H9 (cell line): ENCODE data around the gene MAJIN. TPM values are rescaled to one million over a fixed set of nuclear protein-coding genes. Genes with fewer than 3 reads are reported as not detected.
A peak's percentile ranks its signal among the peaks of the same experiment; 100 is the strongest.
"Not testable (repeated sequence)": the region's sequence is repeated elsewhere in the genome, so short reads cannot be mapped to it uniquely, and the experiment has no call there.

Experiments used
- DNase-seq: peaks from one replicate; pipeline ENCODE4 v3.0.0-alpha.2; 2017
- H2AFZ ChIP-seq: one replicate; pipeline ENCODE4 v1.6.1; 2013; ENCODE audit warnings: mild to moderate bottlenecking, low read length, control low read depth, moderate library complexity
- H2AK5ac ChIP-seq: 2 replicates; pipeline ENCODE4 v1.6.1; 2013; ENCODE audit warnings: low read length, control low read depth, mixed read lengths; ENCODE audit not compliant: insufficient read length
- H2BK120ac ChIP-seq: one replicate; pipeline ENCODE4 v1.6.1; 2013; ENCODE audit warnings: low read depth, mild to moderate bottlenecking, low read length, control low read depth, inconsistent platforms; ENCODE audit not compliant: poor library complexity, severe bottlenecking
- H2BK12ac ChIP-seq: 2 replicates; pipeline ENCODE4 v1.6.1; 2013; ENCODE audit warnings: low read length, control low read depth, mixed read lengths, low read depth; ENCODE audit not compliant: insufficient read length
- H2BK15ac ChIP-seq: 2 replicates; pipeline ENCODE4 v1.6.1; 2013; ENCODE audit warnings: low read depth, low read length, control low read depth
- H2BK20ac ChIP-seq: one replicate; pipeline ENCODE4 v1.6.1; 2013; ENCODE audit warnings: low read depth, mild to moderate bottlenecking, low read length, control low read depth, inconsistent platforms; ENCODE audit not compliant: poor library complexity, severe bottlenecking
- H2BK5ac ChIP-seq: 2 replicates; pipeline ENCODE4 v1.6.1; 2013; ENCODE audit warnings: low read length, control low read depth, mixed read lengths; ENCODE audit not compliant: insufficient read length
- H3K14ac ChIP-seq: 2 replicates; pipeline ENCODE4 v1.6.1; 2013; ENCODE audit warnings: low read length, control low read depth; ENCODE audit not compliant: insufficient read depth
- H3K18ac ChIP-seq: 2 replicates; pipeline ENCODE4 v1.6.1; 2013; ENCODE audit warnings: low read depth, mild to moderate bottlenecking, mixed read lengths, low read length, control low read depth; ENCODE audit not compliant: insufficient read length
- H3K23ac ChIP-seq: 2 replicates; pipeline ENCODE4 v1.6.1; 2013; ENCODE audit warnings: low read length, control low read depth, mixed read lengths, low read depth; ENCODE audit not compliant: insufficient read length
- H3K23me2 ChIP-seq: 2 replicates; pipeline ENCODE4 v1.6.1; 2013; ENCODE audit warnings: low read depth, mild to moderate bottlenecking, mixed read lengths, low read length, control low read depth; ENCODE audit not compliant: insufficient read length, poor library complexity, severe bottlenecking
- H3K27ac ChIP-seq: 2 replicates; pipeline ENCODE4 v1.5.1; 2013; ENCODE audit warnings: low read length, control low read depth, mixed read lengths, low read depth; ENCODE audit not compliant: insufficient read length
- H3K27me3 ChIP-seq: 2 replicates; pipeline ENCODE4 v1.6.1; 2013; ENCODE audit warnings: low read length, control low read depth, inconsistent platforms; ENCODE audit not compliant: insufficient read depth
- H3K4ac ChIP-seq: 2 replicates; pipeline ENCODE4 v1.6.1; 2013; ENCODE audit warnings: low read depth, mild to moderate bottlenecking, control low read depth, inconsistent platforms, low read length, moderate library complexity
- H3K4me1 ChIP-seq: 2 replicates; pipeline ENCODE4 v1.6.1; 2013; ENCODE audit warnings: low read length, control low read depth, inconsistent platforms; ENCODE audit not compliant: insufficient read depth
- H3K4me2 ChIP-seq: 2 replicates; pipeline ENCODE4 v1.6.1; 2013; ENCODE audit warnings: low read length, control low read depth, mixed read lengths; ENCODE audit not compliant: insufficient read length, insufficient read depth
- H3K56ac ChIP-seq: 2 replicates; pipeline ENCODE4 v1.6.1; 2013; ENCODE audit warnings: low read depth, mild to moderate bottlenecking, mixed read lengths, low read length, control low read depth; ENCODE audit not compliant: insufficient read length
- H3K79me1 ChIP-seq: 2 replicates; pipeline ENCODE4 v1.6.1; 2013; ENCODE audit warnings: low read depth, mild to moderate bottlenecking, moderate library complexity, low read length, control low read depth, inconsistent platforms; ENCODE audit not compliant: insufficient read depth, poor library complexity, severe bottlenecking
- H3K79me2 ChIP-seq: 2 replicates; pipeline ENCODE4 v1.6.1; 2013; ENCODE audit warnings: low read length, control low read depth, inconsistent platforms; ENCODE audit not compliant: insufficient read depth
- H3K9ac ChIP-seq: 2 replicates; pipeline ENCODE4 v1.6.1; 2013; ENCODE audit warnings: low read length, control low read depth, mixed read lengths; ENCODE audit not compliant: insufficient read length; ENCODE audit errors: extremely low read depth
- H3K9me3 ChIP-seq: one replicate; pipeline ENCODE4 v1.6.1; 2013; ENCODE audit warnings: low read depth, low read length, inconsistent platforms; ENCODE audit not compliant: control insufficient read depth
- H3T11ph ChIP-seq: one replicate; pipeline ENCODE4 v1.6.1; 2013; ENCODE audit warnings: mild to moderate bottlenecking, low read length, control low read depth, inconsistent platforms
- H4K20me1 ChIP-seq: one replicate; pipeline ENCODE4 v1.6.1; 2013; ENCODE audit not compliant: control insufficient read depth, insufficient read length, insufficient read depth
- H4K5ac ChIP-seq: 2 replicates; pipeline ENCODE4 v1.6.1; 2013; ENCODE audit warnings: low read depth, mild to moderate bottlenecking, mixed read lengths, low read length, control low read depth; ENCODE audit not compliant: insufficient read length
- H4K8ac ChIP-seq: replicated peaks from 2 replicates; pipeline ENCODE4 v1.6.1; 2013; ENCODE audit warnings: low read length, control low read depth, mixed read lengths, low read depth; ENCODE audit not compliant: insufficient read length
- H4K91ac ChIP-seq: 2 replicates; pipeline ENCODE4 v1.6.1; 2013; ENCODE audit warnings: low read depth, mild to moderate bottlenecking, moderate library complexity, mixed read lengths, low read length, control low read depth; ENCODE audit not compliant: insufficient read length
- H3K27ac Mint-ChIP-seq, 3 experiments: 2 replicates in 2 of 3; 3 replicates in 1 of 3; pipeline ENCODE4 v1.8.0; 2020 to 2021; ENCODE audit warnings: mixed read lengths in 3 of 3, mild to moderate bottlenecking in 1 of 3, moderate library complexity in 1 of 3
- H3K27me3 Mint-ChIP-seq: 2 replicates; pipeline ENCODE4 v1.8.0; 2021; ENCODE audit warnings: low read depth, mild to moderate bottlenecking, moderate library complexity, mixed read lengths
- H3K36me3 Mint-ChIP-seq, 3 experiments: 2 replicates in 2 of 3; 3 replicates in 1 of 3; pipeline ENCODE4 v1.8.0; 2020 to 2021; ENCODE audit warnings: low read depth in 3 of 3, mixed read lengths in 3 of 3; ENCODE audit not compliant: insufficient read depth in 1 of 3
- H3K4me1 Mint-ChIP-seq, 2 experiments: 2 replicates each; pipeline ENCODE4 v1.8.0; 2020; ENCODE audit warnings: mixed read lengths in 2 of 2
- H3K4me3 Mint-ChIP-seq, 2 experiments: 2 replicates in 1 of 2; 3 replicates in 1 of 2; pipeline ENCODE4 v1.8.0; 2020 to 2021; ENCODE audit warnings: mild to moderate bottlenecking in 2 of 2, mixed read lengths in 2 of 2, moderate library complexity in 1 of 2
- H3K9me3 Mint-ChIP-seq, 2 experiments: 2 replicates in 1 of 2; 3 replicates in 1 of 2; pipeline ENCODE4 v1.8.0; 2020; ENCODE audit warnings: mild to moderate bottlenecking in 2 of 2, mixed read lengths in 2 of 2, moderate library complexity in 1 of 2
- CTCF ChIP-seq: fragments of 200-600 bp; sonication (generic); conservative IDR thresholded peaks from 3 replicates; pipeline ENCODE4 v1.8.0; 2021; ENCODE audit warnings: antibody characterized with exemption, mild to moderate bottlenecking
- WGBS: extraction: QIAGEN DNeasy Blood & Tissue Kit; methylation state at CpG from one replicate; pipeline ENCODE4 v1.1.7; 2013; ENCODE audit warnings: missing lambda C conversion rate, low lambda C conversion rate, mixed read lengths; ENCODE audit not compliant: insufficient read length; ENCODE audit errors: extremely low coverage; 5-methylcytosine and 5-hydroxymethylcytosine counted together
- total RNA-seq: library from RNA; stranded (reverse); gene quantifications from 2 replicates; pipeline ENCODE4 v1.2.1, GENCODE V29; 2021

MAJIN gene
- total RNA-seq, 1 experiment from 2014 or later = not detected

- Histone ChIP-seq H3K27me3 (no peaks in the 10 kb centered on the region), H3K18ac (no peak overlapping the region), H4K91ac (no peak overlapping the region), H4K8ac (no peak overlapping the region), H3K14ac (no peak overlapping the region), H3K4ac (no peak overlapping the region), H3K23ac (no peak overlapping the region), H2BK120ac (no peak overlapping the region), H4K5ac (no peak overlapping the region), H3K79me2 (no peaks in the 10 kb centered on the region), H3K4me1 (no peaks in the 10 kb centered on the region), H2BK12ac (no peak overlapping the region), H3K9me3 (no peaks in the 10 kb centered on the region), H2AK5ac (no peak overlapping the region), H2BK15ac (no peak overlapping the region), H2AFZ (no peak overlapping the region), H2BK20ac (no peak overlapping the region), H3K9ac (peak overlapping the region; percentile 7), H3K4me2 (no peak overlapping the region), H3K56ac (no peak overlapping the region), H2BK5ac (no peak overlapping the region), H3K79me1 (no peaks in the 10 kb centered on the region), H3K27ac (no peak overlapping the region), H3K23me2 (no peaks in the 10 kb centered on the region), H3T11ph (no peak overlapping the region), H4K20me1 (no peaks in the 10 kb centered on the region)
- Mint-ChIP-seq H3K4me1 (no peaks in the 10 kb centered on the region), H3K4me3 (no peak overlapping the region), H3K27ac (no peak overlapping the region; a peak in 1 of 7 replicates), H3K9me3 (no peaks in the 10 kb centered on the region), H3K27me3 (no peaks in the 10 kb centered on the region; the same call in 1 of the 2 replicates), H3K36me3 (no peaks in the 10 kb centered on the region)
- DNase-seq = no peak
- no CpG with 5 or more reads among the region's 6 CpGs for WGBS
- no peak for TF ChIP-seq CTCF
Measured at GRCh38 chr11:64987998-64988854, 16.3 kb upstream of the MAJIN start.

GRCh38 chr11:64983339-64983738 is 11.4 kb upstream of the MAJIN start:
- not testable (repeated sequence) for H2BK12ac ChIP-seq, H3K27me3 Mint-ChIP-seq, H3K79me1 ChIP-seq, DNase-seq, H3K23me2 ChIP-seq, H3K23ac ChIP-seq, H2AK5ac ChIP-seq, H3K56ac ChIP-seq, H2AFZ ChIP-seq, H4K8ac ChIP-seq, H3K36me3 Mint-ChIP-seq, H2BK20ac ChIP-seq, H3K27me3 ChIP-seq, H3K9me3 ChIP-seq, H2BK120ac ChIP-seq, H3T11ph ChIP-seq, H3K4ac ChIP-seq, H3K4me2 ChIP-seq, H3K9me3 Mint-ChIP-seq, H3K27ac ChIP-seq, H3K18ac ChIP-seq, H3K4me1 Mint-ChIP-seq, H3K4me3 Mint-ChIP-seq, H4K20me1 ChIP-seq, H3K27ac Mint-ChIP-seq, H4K5ac ChIP-seq, H2BK5ac ChIP-seq, H3K79me2 ChIP-seq, H4K91ac ChIP-seq, H3K4me1 ChIP-seq, H3K9ac ChIP-seq, H3K14ac ChIP-seq, H2BK15ac ChIP-seq
- no CpG with 5 or more reads among the region's 5 CpGs for WGBS
